ENCODE results near the gene POPDC2.

The POPDC2 gene

GRCh38 chr3:119639494-119640350 lies 20.7 kb downstream of the POPDC2 start:
- DNase-seq: no peak

- peak; percentile 40 for DNase-seq
Observed at GRCh38 chr3:119637679-119638477, 22.5 kb downstream of the POPDC2 start.

DNA sequence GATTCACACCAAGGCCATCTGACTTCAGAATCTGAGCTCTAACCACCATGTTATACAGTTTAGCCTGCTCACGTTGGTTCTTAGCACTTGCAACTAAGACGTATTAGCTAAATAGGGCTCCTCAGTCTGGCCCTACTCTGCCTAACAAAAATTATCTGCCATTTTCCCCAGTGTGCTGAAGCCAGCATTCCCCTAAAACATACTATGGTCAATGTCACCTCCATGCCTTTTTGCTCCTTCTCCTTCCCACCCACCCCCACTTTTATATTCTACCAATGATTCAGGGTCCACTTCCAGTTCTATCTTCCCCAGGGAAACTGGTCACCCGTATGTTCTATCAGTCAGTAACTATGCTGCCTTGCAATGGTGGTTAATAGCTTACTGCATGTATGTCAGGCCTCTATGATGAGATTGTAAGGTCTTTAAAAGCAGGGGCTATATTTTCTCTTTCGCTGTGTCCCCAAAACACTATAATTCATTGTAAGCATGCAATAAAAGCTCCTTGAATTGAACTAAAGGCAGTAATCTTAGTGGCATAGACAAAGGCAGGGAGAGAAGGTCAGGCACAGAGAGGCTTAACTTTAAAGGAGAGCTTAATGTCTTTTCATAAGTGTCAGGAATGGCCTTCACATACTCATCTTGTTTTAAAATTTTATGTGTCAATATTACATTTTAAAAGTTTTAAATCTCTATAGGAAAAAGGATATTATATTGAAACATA lies 23.3 kb downstream of the POPDC2 start:
- DNase-seq: no peak

DNA sequence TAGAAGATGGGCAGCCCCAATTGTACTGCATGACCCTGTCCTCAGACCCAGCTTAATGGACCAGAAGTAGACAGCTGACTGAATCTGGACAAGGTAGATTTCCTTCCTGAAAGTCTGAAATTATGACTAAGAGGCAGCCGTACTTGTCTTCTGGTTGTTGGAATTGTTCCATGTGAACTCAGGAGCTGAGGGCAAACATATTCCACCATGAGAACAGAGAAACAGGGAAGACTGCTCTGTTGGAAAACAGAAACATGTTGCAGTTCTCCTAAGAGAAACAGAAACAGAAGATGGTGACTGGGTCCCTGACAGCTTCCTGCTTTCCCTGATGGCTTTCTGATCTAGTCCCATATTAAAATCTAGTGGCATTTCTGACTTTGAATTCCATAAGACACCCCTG lies 24.1 kb downstream of the POPDC2 start:
- DNase-seq: no peak

GRCh38 chr3:119635719-119636118 lies 24.7 kb downstream of the POPDC2 start:
- DNase-seq: no peak

DNA sequence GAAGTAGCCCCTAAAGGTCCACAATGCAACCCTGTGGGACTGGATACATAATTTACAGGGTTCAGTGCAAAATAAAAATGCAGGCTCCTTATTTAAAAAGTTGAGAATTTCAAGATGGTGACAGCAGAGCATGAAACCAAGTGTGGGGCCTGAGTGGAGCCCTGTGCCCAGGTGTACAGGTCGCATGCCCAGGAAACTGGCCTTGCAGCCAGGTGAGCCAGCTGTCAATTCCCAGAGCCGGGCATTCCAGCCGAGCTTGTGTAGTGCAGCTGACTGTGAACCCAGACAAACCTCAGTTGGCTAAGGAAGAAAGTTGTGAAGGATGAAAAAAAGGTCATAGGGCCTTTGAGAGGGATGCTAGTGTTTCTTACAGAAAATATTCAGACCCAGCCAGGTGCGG lies 27.6 kb downstream of the POPDC2 start:
- DNase-seq: no peak

DNA sequence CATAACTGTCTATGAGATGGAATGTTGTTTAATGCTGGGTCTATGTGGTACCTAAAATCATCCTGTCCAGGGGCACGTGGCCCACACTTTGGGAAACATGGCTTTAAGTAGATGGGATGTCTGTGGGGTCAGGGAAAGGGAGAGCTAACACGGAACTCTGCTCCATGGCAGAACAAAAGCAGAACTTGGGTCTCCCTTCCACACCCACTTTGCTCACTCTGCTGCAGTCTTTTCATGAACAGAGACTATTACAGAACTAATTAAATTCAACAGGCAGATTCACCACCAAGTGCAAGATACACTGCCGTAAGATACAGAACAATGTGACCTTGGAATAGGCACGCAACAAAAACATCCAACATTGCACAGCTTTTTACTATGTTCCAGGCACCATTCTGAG lies 28.2 kb downstream of the POPDC2 start:
- no peak for DNase-seq

- no peak for DNase-seq
Observed at GRCh38 chr3:119631516-119631915, 28.9 kb downstream of the POPDC2 start.

- DNase-seq: no peak
Observed at GRCh38 chr3:119630880-119631329, 29.5 kb downstream of the POPDC2 start.

- no peak for DNase-seq
Observed at GRCh38 chr3:119630128-119630879, 30.1 kb downstream of the POPDC2 start.

GRCh38 chr3:119628816-119629445 lies 31.5 kb downstream of the POPDC2 start:
- peak; percentile 50 for DNase-seq

GRCh38 chr3:119628390-119628789 lies 32.0 kb downstream of the POPDC2 start:
- peak; percentile 54 for DNase-seq

GRCh38 chr3:119627461-119627860 lies 32.9 kb downstream of the POPDC2 start:
- DNase-seq: peak; percentile 58

DNA sequence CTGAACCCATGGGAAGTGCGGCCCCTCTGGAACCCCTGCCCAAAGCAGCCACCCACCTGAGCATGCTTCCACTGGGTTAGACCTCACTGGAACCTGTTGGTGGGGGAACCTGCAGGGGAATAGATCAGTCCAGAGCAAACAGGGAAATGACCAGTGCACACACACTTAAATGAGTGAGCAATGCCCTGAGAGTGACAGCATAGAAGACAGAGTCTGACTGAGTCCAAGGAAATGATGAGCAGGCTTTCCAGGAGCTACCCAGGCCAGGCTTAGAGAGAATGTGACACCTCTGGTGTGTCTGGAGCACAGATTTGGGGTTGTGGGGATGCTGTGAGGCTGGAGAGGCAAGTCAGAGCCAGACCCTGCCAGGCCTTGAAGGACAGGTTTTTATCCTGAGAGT lies 34.2 kb downstream of the POPDC2 start:
- DNase-seq: no peak

DNA sequence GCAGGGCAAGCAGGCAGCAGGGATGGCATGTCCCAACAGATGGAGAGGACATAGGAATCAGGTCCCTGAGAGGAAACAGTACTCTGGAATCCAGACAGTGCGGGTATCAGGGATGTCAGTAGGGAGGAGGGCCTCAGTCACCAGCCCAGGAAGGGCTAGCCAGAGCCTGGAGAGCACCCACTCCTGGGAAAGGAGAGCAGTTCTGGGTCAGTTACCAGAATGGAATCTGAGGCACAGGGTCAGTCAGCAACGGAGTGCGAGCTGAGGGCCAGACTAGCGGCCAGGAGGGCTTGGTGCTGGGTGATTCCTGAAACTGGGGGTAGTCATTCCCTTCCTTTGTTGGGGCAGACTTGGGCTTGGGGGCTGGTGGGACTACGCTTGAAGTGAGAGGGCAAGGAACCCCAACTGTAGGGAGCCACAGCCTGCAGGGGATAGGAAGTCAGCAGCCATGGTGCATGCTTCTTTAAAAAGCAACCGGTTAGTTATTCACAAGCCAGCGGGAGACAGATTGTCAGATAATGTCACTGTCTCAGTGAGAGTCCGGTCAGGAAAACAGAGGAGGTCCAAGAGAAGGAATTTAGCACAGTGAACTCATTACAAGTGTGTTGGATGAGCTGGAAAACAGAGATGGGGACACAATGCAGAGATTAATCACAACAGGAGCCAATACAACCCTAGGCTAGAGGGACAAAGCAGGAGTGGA lies 34.8 kb downstream of the POPDC2 start:
- DNase-seq: no peak

- DNase-seq: no peak
Observed at GRCh38 chr3:119624002-119624720, 36.2 kb downstream of the POPDC2 start.

DNA sequence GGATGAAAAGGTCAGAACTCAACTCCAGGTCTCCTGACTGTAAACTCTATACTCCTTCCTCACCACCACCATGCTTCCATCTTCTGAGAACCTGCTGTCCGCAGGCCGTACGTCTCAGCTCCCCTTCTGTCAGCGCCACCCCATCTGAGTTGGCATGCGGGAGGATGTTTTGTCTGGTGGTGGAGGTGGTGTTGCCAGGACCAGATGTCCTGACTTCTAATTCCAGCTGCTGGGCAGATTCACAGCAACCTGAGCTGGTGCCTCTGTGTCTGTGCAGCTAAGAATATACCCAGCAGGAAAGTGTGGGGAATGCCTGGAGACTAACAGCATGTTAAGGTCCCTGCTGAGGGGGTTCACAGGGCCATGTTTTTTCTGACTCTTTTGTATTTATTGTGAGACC lies 39.5 kb downstream of the POPDC2 start:
- DNase-seq: no peak

DNA sequence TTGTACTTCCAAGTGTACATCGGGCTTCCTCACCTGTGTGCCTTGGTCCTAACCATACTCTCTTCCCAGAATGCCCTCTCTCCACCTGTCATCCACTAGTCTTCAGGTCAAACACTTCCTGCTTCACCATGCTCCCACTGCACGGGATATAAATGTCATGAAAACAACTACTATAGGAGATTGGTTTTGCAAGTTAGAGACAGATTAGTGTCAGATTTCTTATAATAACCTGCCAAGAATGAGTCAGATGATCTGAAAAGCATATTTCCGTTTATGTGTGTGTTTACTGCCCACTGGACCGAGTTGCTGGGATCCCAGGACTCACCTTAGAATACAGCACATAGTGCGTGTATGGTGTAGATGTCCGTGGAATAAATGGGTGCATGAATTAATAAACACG lies 41.3 kb downstream of the POPDC2 start:
- no peak for DNase-seq

DNA sequence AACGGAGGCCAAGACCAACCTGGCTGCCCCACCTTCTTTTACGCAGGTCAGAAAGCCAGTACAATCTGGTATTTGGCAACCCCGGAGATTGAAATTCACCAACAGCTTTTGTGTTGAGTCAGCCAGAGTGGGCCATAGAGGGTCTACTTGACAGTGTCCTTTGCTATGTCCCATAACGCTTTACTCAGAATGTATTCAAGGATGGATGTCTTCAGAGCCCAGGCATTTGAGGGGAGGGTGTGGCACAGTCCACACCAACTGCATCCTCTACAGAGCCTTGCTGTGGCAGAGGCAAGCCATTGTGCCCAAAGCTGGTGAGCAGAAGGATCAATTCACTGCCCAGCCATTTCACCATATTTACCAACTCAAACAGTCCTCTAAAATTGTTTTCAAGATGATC lies 44.3 kb downstream of the POPDC2 start:
- DNase-seq: no peak

GRCh38 chr3:119613872-119614271 lies 46.5 kb downstream of the POPDC2 start:
- no peak for DNase-seq

GRCh38 chr3:119613201-119613600 lies 47.2 kb downstream of the POPDC2 start:
- no peak for DNase-seq

Data from CD4-positive, alpha-beta T cell treated with Interleukin-15 for 1 hour (primary cell).